HepG2 (cell line): ENCODE data around the gene CDH13. TPM values are rescaled to one million over a fixed set of nuclear protein-coding genes. Genes with fewer than 3 reads are reported as not detected.

Experiments
- ATAC-seq: fragments of 200-7000 bp; cut with Tn5 transposase; 3 replicates; pipeline ENCODE4 v1.9.1; 2020; ENCODE audit warnings: mild to moderate bottlenecking, moderate library complexity
- BruUV-seq: library from RNA; stranded (reverse); fragments of 400-500 nt; replicated peaks from 2 replicates; lab custom pipeline; 2021; lab: Mats Ljungman, UMichigan
- CTCF ChIA-PET: fragments of 300-600 bp; formaldehyde crosslinking; extraction: SDS; loops from one replicate; lab custom pipeline; 2021; ENCODE audit warnings: low total read pairs, inconsistent platforms, low intra/inter-chr PET ratio; lab: Yijun Ruan, JAX
- POLR2A ChIA-PET: fragments of 350-600 bp; sonication (Branson Sonifier 250); formaldehyde crosslinking; loops from one replicate; lab custom pipeline; 2020; ENCODE audit warnings: antibody characterized with exemption, inconsistent platforms; lab: Yijun Ruan, JAX
- DNase-seq: peaks from one replicate; pipeline ENCODE4 v3.0.0-alpha.2; 2015; ENCODE audit warnings: low spot score
- FAIRE-seq: peaks from 3 replicates; lab custom pipeline; 2011; peaks lifted over from hg19 to GRCh38; lab: Jason Lieb, UNC
- H2AFZ ChIP-seq: one replicate; pipeline ENCODE4 v1.6.1; 2011; ENCODE audit warnings: low read length, inconsistent platforms
- H3K27ac ChIP-seq: fragments of 300-600 bp; 3 replicates; pipeline ENCODE4 v1.8.0; 2011; ENCODE audit warnings: mixed run types, mild to moderate bottlenecking, mixed read lengths, low read length, inconsistent platforms; ENCODE audit not compliant: insufficient read depth; ENCODE audit errors: extremely low read length
- H3K27me3 ChIP-seq, 2 experiments: fragments of 200-600 bp in 1 of 2; 2 replicates in 1 of 2; 3 replicates in 1 of 2; pipeline versions ENCODE4 v1.6.0 to v1.8.0; 2011; ENCODE audit warnings: low read length in 2 of 2, mild to moderate bottlenecking in 2 of 2, moderate library complexity in 2 of 2, inconsistent platforms in 1 of 2; ENCODE audit not compliant: insufficient read depth in 2 of 2, control insufficient read depth in 1 of 2
- H3K36me3 ChIP-seq, 2 experiments: fragments of 200-600 bp in 1 of 2; replicated peaks in 1 of 2; 2 replicates in 1 of 2; 3 replicates in 1 of 2; pipeline versions ENCODE4 v1.5.1 to v1.8.0; 2011; ENCODE audit warnings: low read length in 2 of 2, inconsistent platforms in 1 of 2; ENCODE audit not compliant: insufficient read depth in 2 of 2, control insufficient read depth in 1 of 2
- H3K4me1 ChIP-seq: 2 replicates; pipeline ENCODE4 v1.5.1; 2012; ENCODE audit warnings: low read length, inconsistent platforms; ENCODE audit not compliant: insufficient read depth
- H3K4me2 ChIP-seq: 2 replicates; pipeline ENCODE4 v1.6.0; 2011; ENCODE audit warnings: low read depth, low read length, inconsistent platforms
- H3K4me3 ChIP-seq, 3 experiments: fragments of 200-600 bp in 1 of 3; sonication (generic), shearing (Covaris generic) in 1 of 3; replicated peaks in 1 of 3; 2 replicates each; pipeline ENCODE4 v1.5.1; 2011 to 2016; ENCODE audit warnings: low read length in 3 of 3, inconsistent platforms in 2 of 3, low read depth in 2 of 3, mild to moderate bottlenecking in 2 of 3, control low read depth in 1 of 3, mixed read lengths in 1 of 3; ENCODE audit not compliant: insufficient read depth in 1 of 3
- H3K79me2 ChIP-seq: one replicate; pipeline ENCODE4 v1.6.1; 2011; ENCODE audit warnings: low read length, inconsistent platforms; ENCODE audit not compliant: insufficient read depth
- H3K9ac ChIP-seq: 2 replicates; pipeline ENCODE4 v1.6.0; 2011; ENCODE audit warnings: mild to moderate bottlenecking, low read depth, low read length, inconsistent platforms; ENCODE audit not compliant: insufficient read depth
- H3K9me3 ChIP-seq: 2 replicates; pipeline ENCODE4 v1.5.1; 2012; ENCODE audit warnings: mild to moderate bottlenecking, low read length
- H4K20me1 ChIP-seq: 2 replicates; pipeline ENCODE4 v1.6.0; 2011; ENCODE audit warnings: inconsistent platforms, mild to moderate bottlenecking, low read length, moderate library complexity; ENCODE audit not compliant: insufficient read depth
- ATRX ChIP-seq: sonication (generic); formaldehyde crosslinking; IDR thresholded peaks from 2 replicates; pipeline ENCODE4 v1.4.0; 2020; ENCODE audit warnings: missing genetic modification reagents, borderline replicate concordance
- CENPX ChIP-seq: sonication (generic); formaldehyde crosslinking; IDR thresholded peaks from 2 replicates; pipeline ENCODE4 v1.9.0; 2021; ENCODE audit warnings: mild to moderate bottlenecking, missing genetic modification reagents, moderate library complexity
- NCOA1 ChIP-seq: sonication (generic); formaldehyde crosslinking; IDR thresholded peaks from 2 replicates; pipeline ENCODE4 v1.9.0; 2021; ENCODE audit warnings: missing genetic modification reagents
- REPIN1 ChIP-seq: sonication (generic); formaldehyde crosslinking; IDR thresholded peaks from 2 replicates; pipeline ENCODE4 v1.8.0; 2022; ENCODE audit warnings: missing genetic modification reagents, low read depth, mild to moderate bottlenecking, borderline replicate concordance
- SAP130 ChIP-seq: IDR thresholded peaks from 2 replicates; pipeline ENCODE4 v1.6.1; 2016; ENCODE audit warnings: low read depth
- SRSF4 ChIP-seq: fragments of 200-400 bp; formaldehyde crosslinking; IDR thresholded peaks from one replicate; pipeline ENCODE4 v1.6.1; 2018; ENCODE audit warnings: mild to moderate bottlenecking, low read depth, low read length, moderate library complexity; ENCODE audit not compliant: poor library complexity, severe bottlenecking
- TRIM24 ChIP-seq: sonication (generic); formaldehyde crosslinking; IDR thresholded peaks from 2 replicates; pipeline ENCODE4 v1.8.0; 2022; ENCODE audit warnings: mild to moderate bottlenecking, missing genetic modification reagents
- ZFP82 ChIP-seq: sonication (generic); formaldehyde crosslinking; IDR thresholded peaks from 2 replicates; pipeline ENCODE4 v1.5.1; 2020; ENCODE audit warnings: mild to moderate bottlenecking, missing genetic modification reagents, borderline replicate concordance
- ZNF18 ChIP-seq: sonication (generic); formaldehyde crosslinking; IDR thresholded peaks from 2 replicates; pipeline ENCODE4 v1.8.0; 2022; ENCODE audit warnings: mild to moderate bottlenecking, missing genetic modification reagents; ENCODE audit not compliant: insufficient replicate concordance
- WGBS: methylation state at CpG from one replicate; pipeline ENCODE4 v1.1.6; 2017; ENCODE audit warnings: low lambda C conversion rate; 5-methylcytosine and 5-hydroxymethylcytosine counted together
- in situ Hi-C: cut with HindIII; loops from 2 replicates; pipeline ENCODE4 v1.10.0; 2017; ENCODE audit warnings: low pct_unique_long_range_greater_than_20kb; ENCODE audit not compliant: extremely low pct_ligation_motif_present
- intact Hi-C: fragments of 100-400 bp; cut with micrococcal nuclease; formaldehyde crosslinking; loops from one replicate; pipeline ENCODE4 v1.10.0; 2022; ENCODE audit not compliant: unreplicated experiment
- polyA plus RNA-seq, 8 experiments: library from polyadenylated mRNA; depleted of rRNA in 3 of 8; stranded (reverse) in 7 of 8; unstranded in 1 of 8; fragments of >200 nt; fragmentation: Illumina TruSeq in 4 of 8; extraction: Trizol in 4 of 8; gene quantifications; 2 replicates each; pipeline versions ENCODE4 v1.2.1 to v1.2.3, GENCODE V29; 2011 to 2016; ENCODE audit warnings: low read depth in 4 of 8, missing spikeins in 1 of 8, mixed read lengths in 1 of 8; ENCODE audit not compliant: insufficient read depth in 1 of 8
- total RNA-seq, 5 experiments: library from RNA; depleted of rRNA; stranded (reverse); fragments of >200 nt; fragmentation: Illumina TruSeq; extraction: Trizol; gene quantifications; 2 replicates each; pipeline ENCODE4 v1.2.3, GENCODE V29; 2016; ENCODE audit warnings: low read depth in 1 of 5
- TF ChIP-seq, protein P1 (sequence below): sonication (generic); formaldehyde crosslinking; IDR thresholded peaks from 2 replicates; pipeline ENCODE4 v1.4.0; 2020; ENCODE audit warnings: missing genetic modification reagents, low read depth, mild to moderate bottlenecking, borderline replicate concordance

Gene CDH13
- total and polyA plus RNA-seq, 2 of the 13 experiments (the other 11 are each of a cell fraction or from before 2014, with no cell fraction given) = not detected

DNA sequence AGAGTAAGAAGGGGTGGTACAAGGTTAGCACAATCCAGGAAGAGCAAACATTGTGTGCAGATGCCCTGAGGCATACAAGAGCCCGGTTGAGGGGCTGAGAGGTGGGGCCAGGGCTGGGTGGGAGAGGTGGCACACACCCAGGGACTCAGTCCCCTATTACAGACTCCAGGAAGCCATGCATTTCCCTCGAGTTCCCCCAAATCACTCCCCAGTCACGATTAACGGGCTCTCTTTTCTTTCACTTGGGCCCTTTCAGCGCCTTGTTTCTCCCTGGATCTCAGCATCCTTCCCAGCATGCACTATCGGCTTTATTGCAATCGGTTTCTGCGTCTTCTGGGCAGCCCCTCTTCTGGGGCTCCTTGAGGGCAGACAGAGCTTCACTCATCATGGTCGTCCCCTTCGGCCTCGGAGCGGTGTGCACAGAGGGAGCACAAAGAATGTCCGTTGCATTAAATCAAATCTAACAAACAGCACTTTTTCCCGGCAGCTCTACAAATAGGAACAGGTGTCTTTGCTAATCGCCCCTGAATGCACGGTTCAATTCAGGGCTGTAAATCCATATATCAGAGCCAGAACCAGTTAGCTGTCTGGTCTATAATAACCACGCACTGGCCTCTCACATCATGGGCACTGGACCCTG is 996.4 kb downstream of the CDH13 start:
- intact Hi-C loops (no loop called here), in situ Hi-C loops (no loop called here)
- no TSS peak for BruUV-seq
- ChIA-PET CTCF (no interaction called here), POLR2A (no interaction called here)
- H3K4me3 ChIP-seq = no peak overlapping the region
- H3K27me3 ChIP-seq = peaks cover 0 to 50% of the 10 kb centered on the region in 2 experiments; a peak in 4 of 5 replicates
- H2AFZ ChIP-seq = no peak overlapping the region
- no peaks in the 10 kb centered on the region for H3K9me3 ChIP-seq
- FAIRE-seq (no peak), ATAC-seq (no peak), DNase-seq (no peak)
- H3K4me1 ChIP-seq = no peaks in the 10 kb centered on the region
- no peak overlapping the region for H3K9ac ChIP-seq
- 12% methylated on average over 17 of the region's 17 CpGs for WGBS
- no peak overlapping the region for H3K27ac ChIP-seq
- no peaks in the 10 kb centered on the region for H3K79me2 ChIP-seq
- no peaks in the 10 kb centered on the region for H3K36me3 ChIP-seq
- H3K4me2 ChIP-seq = no peak overlapping the region
- TF ChIP-seq CENPX (no peak), SAP130 (CRISPR knock-in tag) (no peak), ATRX (CRISPR knock-in tag) (no peak), SRSF4 (no peak), REPIN1 (CRISPR knock-in tag) (no peak), NCOA1 (CRISPR knock-in tag) (no peak), ZFP82 (CRISPR knock-in tag) (no peak), ZNF18 (CRISPR knock-in tag) (no peak), TRIM24 (CRISPR knock-in tag) (no peak)
- TF ChIP-seq, protein P1, sequence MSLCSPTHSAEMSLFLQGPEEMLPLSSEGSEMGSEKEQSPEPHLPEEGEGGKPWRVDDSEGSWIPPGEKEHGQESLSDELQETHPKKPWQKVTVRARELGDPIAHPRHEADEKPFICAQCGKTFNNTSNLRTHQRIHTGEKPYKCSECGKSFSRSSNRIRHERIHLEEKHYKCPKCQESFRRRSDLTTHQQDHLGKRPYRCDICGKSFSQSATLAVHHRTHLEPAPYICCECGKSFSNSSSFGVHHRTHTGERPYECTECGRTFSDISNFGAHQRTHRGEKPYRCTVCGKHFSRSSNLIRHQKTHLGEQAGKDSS (CRISPR knock-in tag) = no peak
- H4K20me1 ChIP-seq = no peaks in the 10 kb centered on the region
